Stimulated activated CD8-positive, alpha-beta memory T cell treated with anti-CD3 and anti-CD28 coated beads, Interleukin-4, amount 100 ng/mL, for 4 hours (primary cell): Measurements from ENCODE around the gene VPS51.

Experiments used
- DNase-seq, 2 donors: peaks; one replicate each; pipeline ENCODE4 v3.0.0-alpha.2; 2020; ENCODE audit warnings: low read depth in 2 of 2, low spot score in 1 of 2

VPS51 gene

DNA sequence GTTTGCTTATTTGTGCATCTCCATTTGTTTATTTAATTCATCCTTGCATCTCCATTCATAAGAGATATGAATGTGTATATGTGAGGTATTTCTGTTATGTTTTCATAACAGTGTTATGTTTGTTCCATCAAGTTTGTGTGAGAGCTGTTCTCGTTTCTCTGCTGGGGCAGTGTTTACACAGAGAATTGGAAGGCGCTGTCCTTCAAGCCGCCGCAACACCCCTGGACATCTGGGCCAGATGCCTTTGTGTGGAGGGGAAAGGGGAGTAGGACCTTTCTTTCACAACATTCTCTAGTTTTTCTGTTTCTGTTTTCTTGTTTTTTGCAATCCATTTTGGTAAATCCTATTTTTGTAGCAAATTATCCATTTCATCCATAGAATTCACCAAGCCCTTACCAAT, 8.6 kb downstream of the VPS51 start:
- no peak for DNase-seq

DNA sequence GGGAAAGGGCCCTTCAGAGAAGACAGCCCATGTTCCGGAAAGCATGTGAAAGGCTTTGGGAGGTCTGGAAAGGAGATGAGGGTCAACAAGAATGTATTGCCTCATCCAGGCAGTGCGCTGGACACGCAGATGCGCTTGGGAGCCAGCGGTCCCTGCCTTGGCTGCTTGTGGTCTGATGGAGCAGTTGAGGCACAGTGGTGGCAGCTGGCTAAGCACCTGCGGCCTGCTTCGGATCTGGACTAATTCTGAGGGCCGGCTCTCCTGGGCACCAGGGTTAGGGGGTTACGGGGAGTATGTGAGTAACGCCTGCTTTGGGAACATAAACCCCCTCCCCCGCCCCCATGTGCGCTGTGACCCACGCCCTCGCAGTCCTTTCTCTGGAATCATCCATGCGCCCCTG, 11.1 kb downstream of the VPS51 start:
- DNase-seq = no peak

- DNase-seq = no peak
Measured at GRCh38 chr11:65107751-65108468, 11.9 kb downstream of the VPS51 start.

DNA sequence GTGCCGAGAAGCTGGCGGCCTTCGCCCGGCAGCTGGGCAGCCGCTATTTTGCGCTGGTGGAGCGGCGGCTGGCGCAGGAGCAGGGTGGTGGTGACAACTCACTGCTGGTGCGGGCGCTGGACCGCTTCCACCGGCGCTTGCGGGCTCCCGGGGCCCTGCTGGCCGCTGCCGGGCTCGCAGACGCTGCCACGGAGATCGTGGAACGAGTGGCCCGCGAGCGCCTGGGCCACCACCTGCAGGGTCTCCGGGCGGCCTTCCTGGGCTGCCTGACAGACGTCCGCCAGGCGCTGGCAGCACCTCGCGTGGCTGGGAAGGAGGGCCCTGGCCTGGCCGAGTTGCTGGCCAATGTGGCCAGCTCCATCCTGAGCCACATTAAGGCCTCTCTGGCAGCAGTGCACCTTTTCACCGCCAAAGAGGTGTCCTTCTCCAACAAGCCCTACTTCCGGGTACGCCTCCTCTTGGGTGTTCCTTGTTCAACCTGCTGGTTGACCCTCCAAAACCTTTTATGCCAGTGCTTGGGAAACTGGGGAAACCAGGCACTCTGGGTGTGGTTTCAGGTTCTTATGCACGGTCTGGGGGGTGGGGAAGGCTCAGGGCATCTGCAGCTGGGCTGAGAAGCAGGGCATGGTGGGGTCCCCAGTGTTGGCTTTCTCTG, 12.6 kb downstream of the VPS51 start:
- DNase-seq = no peak

- no peak for DNase-seq
Measured at GRCh38 chr11:65109231-65110198, 13.5 kb downstream of the VPS51 start.

DNA sequence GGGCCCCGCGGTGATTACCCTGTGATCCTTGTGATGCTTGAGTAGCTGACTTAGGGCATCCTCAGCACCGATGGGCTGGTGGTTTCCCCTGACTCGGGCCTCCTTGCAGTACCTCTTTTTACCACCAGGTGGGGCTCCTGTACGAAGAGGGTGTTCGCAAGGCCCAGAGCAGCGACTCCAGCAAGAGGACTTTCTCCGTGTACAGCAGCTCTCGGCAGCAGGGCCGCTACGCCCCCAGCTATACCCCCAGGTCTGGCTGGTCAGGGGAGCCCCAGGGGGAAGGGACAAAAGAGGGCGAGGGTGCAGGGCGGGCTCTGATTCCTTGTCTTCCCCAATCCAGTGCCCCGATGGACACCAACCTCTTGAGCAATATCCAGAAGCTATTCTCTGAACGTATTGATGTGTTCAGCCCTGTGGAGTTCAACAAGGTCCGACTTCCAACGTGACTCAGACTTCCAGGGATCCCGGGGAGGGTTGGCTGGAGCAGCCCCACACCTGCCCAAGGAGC, 14.4 kb downstream of the VPS51 start:
- DNase-seq = peak; percentile 81 to 100

GRCh38 chr11:65111159-65111743, 15.2 kb downstream of the VPS51 start:
- no peak for DNase-seq

GRCh38 chr11:65111744-65112545, 15.9 kb downstream of the VPS51 start, which contains the start of gene TM7SF2:
TM7SF2 (plus strand) TSS chr11:65111872; CDS start chr11:65112016, 144 bp downstream.
- peak; percentile 87 to 88 for DNase-seq

DNA sequence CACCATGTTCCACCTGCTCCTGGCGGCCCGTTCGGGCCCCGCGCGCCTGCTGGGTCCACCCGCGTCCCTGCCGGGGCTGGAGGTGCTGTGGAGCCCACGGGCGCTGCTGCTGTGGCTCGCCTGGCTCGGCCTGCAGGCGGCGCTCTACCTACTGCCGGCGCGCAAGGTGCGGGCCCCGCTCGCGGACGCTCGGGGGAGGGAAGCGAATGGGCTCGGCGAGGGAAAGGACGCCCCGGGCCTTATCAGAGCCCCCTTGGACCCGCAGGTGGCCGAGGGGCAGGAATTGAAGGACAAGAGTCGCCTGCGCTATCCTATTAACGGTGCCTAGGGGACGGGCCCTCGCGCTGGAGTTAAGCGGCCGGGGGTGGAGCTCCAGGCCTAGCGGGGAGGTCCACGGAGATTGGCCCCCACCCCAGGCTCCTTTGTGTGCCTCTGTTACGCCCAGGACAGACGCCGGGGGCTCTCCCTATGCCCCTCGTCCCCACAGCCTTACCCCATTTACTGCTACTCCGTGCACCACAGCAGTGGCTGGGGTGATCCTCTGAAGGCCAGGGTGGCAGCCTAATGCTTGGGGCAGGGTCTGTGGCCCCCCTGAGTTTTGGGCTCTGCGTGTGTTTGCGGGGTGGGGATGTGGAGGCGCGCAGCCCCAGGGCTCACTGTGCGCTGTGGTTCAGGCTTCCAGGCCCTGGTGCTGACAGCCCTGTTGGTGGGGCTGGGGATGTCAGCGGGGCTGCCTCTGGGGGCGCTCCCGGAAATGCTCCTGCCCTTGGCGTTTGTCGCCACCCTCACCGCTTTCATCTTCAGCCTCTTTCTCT, 16.7 kb downstream of the VPS51 start:
- DNase-seq = peak; percentile 48 to 50

DNA sequence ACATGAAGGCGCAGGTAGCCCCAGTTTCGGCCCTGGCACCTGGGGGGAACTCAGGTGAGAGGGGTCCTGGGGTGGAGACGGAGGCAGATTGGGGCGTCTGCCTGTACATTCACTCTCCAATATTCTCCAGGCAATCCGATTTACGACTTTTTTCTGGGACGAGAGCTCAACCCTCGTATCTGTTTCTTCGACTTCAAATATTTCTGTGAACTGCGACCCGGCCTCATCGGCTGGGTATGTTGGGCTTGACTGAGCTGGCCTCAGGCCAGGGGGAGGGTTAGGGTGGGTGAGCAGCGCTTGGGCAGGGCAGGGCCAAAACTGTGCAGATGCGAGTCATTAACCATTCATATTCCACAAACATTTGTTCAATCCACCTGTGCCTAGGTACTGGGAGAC, 17.3 kb downstream of the VPS51 start:
- DNase-seq = no peak

- DNase-seq = no peak
Measured at GRCh38 chr11:65113839-65114238, 17.8 kb downstream of the VPS51 start.

DNA sequence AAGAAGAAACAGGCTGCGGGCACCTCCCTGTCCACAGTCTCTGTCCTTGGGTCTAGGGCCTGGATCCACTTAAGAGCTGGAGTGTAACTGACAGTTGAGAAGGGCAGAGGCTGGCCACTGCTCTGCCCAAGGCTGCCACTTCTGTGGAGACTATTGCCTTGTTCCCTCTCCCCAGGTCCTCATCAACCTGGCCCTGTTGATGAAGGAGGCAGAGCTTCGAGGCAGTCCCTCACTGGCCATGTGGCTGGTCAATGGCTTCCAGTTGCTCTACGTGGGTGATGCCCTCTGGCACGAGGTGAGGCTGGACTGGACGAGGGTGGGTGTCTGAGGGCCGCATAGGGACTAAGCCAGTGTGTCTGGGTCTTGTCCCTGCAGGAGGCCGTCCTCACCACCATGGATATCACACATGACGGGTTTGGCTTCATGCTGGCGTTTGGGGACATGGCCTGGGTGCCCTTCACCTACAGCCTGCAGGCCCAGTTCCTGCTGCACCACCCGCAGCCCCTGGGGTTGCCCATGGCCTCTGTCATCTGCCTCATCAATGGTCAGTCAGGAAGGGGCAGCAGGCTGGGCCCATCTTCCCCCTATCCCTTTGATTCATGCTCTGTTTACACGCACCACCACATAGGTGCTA, 18.6 kb downstream of the VPS51 start:
- DNase-seq = no peak

- DNase-seq = no peak
Measured at GRCh38 chr11:65115361-65116082, 19.5 kb downstream of the VPS51 start.

GRCh38 chr11:65116370-65117205, 20.6 kb downstream of the VPS51 start:
- peak in 1 of 2 donors; percentile 48 for DNase-seq

- DNase-seq = peak; percentile 100
Measured at GRCh38 chr11:65117206-65118096, 21.4 kb downstream of the VPS51 start, which contains the start of gene ZNHIT2. ZNHIT2 (minus strand) TSS chr11:65117701; CDS start chr11:65117653, 48 bp downstream.
